ENCODE data around the gene TALDO1. TPM values are rescaled to one million over a fixed set of nuclear protein-coding genes. Genes with fewer than 3 reads are reported as not detected.

The TALDO1 gene
- total RNA-seq, 1 donor from 2014 or later: 270 TPM

- DNase-seq (ENCODE audit: low spot score): no peak
- Mint-ChIP-seq H3K4me1 (ENCODE audit: low read depth) (peaks cover 15% of the 10 kb centered on the region), H3K27ac (peak overlapping the region; percentile 81), H3K9me3 (no peaks in the 10 kb centered on the region), H3K36me3 (ENCODE audit: low read depth) (peaks cover 46% of the 10 kb centered on the region), H3K27me3 (ENCODE audit: low read depth) (no peaks in the 10 kb centered on the region), H3K4me3 (ENCODE audit: low read depth) (peak overlapping the region; percentile 90)
- intact Hi-C loops (cut with micrococcal nuclease): no loop called here
These were observed 64.4 kb downstream of the TALDO1 start for GRCh38 chr11:811446-812245.

- Mint-ChIP-seq H3K9me3 (no peaks in the 10 kb centered on the region), H3K4me3 (ENCODE audit: low read depth) (peak overlapping the region; percentile 37), H3K4me1 (ENCODE audit: low read depth) (peaks cover 15% of the 10 kb centered on the region), H3K27ac (peak overlapping the region; percentile 42), H3K36me3 (ENCODE audit: low read depth) (peaks cover 46% of the 10 kb centered on the region), H3K27me3 (ENCODE audit: low read depth) (no peaks in the 10 kb centered on the region)
- no peak for DNase-seq (ENCODE audit: low spot score)
- intact Hi-C loops (cut with micrococcal nuclease): no loop called here
These were observed 65.1 kb downstream of the TALDO1 start for GRCh38 chr11:812390-812789.

GRCh38 chr11:813072-813455, 65.8 kb downstream of the TALDO1 start:
- Mint-ChIP-seq H3K4me1 (ENCODE audit: low read depth) (peaks cover 12% of the 10 kb centered on the region), H3K27ac (peak overlapping the region; percentile 42), H3K4me3 (ENCODE audit: low read depth) (no peak overlapping the region), H3K27me3 (ENCODE audit: low read depth) (no peaks in the 10 kb centered on the region), H3K9me3 (no peaks in the 10 kb centered on the region), H3K36me3 (ENCODE audit: low read depth) (peaks cover 42% of the 10 kb centered on the region)
- DNase-seq (ENCODE audit: low spot score): no peak
- intact Hi-C loops (cut with micrococcal nuclease): no loop called here

GRCh38 chr11:813456-814096, 66.3 kb downstream of the TALDO1 start:
- intact Hi-C loops (cut with micrococcal nuclease): no loop called here
- Mint-ChIP-seq H3K36me3 (ENCODE audit: low read depth) (peaks cover 42% of the 10 kb centered on the region), H3K4me1 (ENCODE audit: low read depth) (peaks cover 13% of the 10 kb centered on the region), H3K27ac (no peak overlapping the region), H3K9me3 (no peaks in the 10 kb centered on the region), H3K4me3 (ENCODE audit: low read depth) (no peak overlapping the region), H3K27me3 (ENCODE audit: low read depth) (no peaks in the 10 kb centered on the region)
- no peak for DNase-seq (ENCODE audit: low spot score)

Other genes with a start within 250 kb of the TALDO1 start
- 126 and 127 TPM in 2 replicates for gene RNH1, start 240.2 kb upstream of the TALDO1 start, total RNA-seq
- 70.5 and 71.5 TPM in 2 replicates for gene HRAS, start 211.9 kb upstream of the TALDO1 start, total RNA-seq
- gene LRRC56, start 209.9 kb upstream of the TALDO1 start, total RNA-seq: 1.3 and 2.2 TPM in 2 replicates
- 1.1 and 1.3 TPM in 2 replicates for gene LMNTD2, start 186.7 kb upstream of the TALDO1 start, total RNA-seq
- gene RASSF7, start 186.5 kb upstream of the TALDO1 start, total RNA-seq: 19.6 and 20.3 TPM in 2 replicates
- 53.7 and 54.0 TPM in 2 replicates for gene PHRF1, start 171.0 kb upstream of the TALDO1 start, total RNA-seq
- gene IRF7, start 131.5 kb upstream of the TALDO1 start, total RNA-seq: 26.8 and 30.3 TPM in 2 replicates
- gene CDHR5, start 122.5 kb upstream of the TALDO1 start, total RNA-seq: not detected in 2 replicates
- gene SCT, start 120.3 kb upstream of the TALDO1 start, total RNA-seq: not detected in 2 replicates
- gene DRD4, start 110.2 kb upstream of the TALDO1 start, total RNA-seq: 0.18 and 0.30 TPM in 2 replicates
- gene DEAF1, start 52.2 kb upstream of the TALDO1 start, total RNA-seq: 61.2 and 72.0 TPM in 2 replicates
- gene TMEM80, start 51.6 kb upstream of the TALDO1 start, total RNA-seq: 11.4 and 13.0 TPM in 2 replicates
- gene EPS8L2, start 41.2 kb upstream of the TALDO1 start, total RNA-seq: 17.8 and 24.6 TPM in 2 replicates
- gene GATD1, start 30.0 kb downstream of the TALDO1 start, total RNA-seq: 68.0 and 75.2 TPM in 2 replicates
- gene CEND1, start 42.6 kb downstream of the TALDO1 start, total RNA-seq: 2.2 and 2.6 TPM in 2 replicates
- 58.7 and 64.5 TPM in 2 replicates for gene SLC25A22, start 50.8 kb downstream of the TALDO1 start, total RNA-seq
- gene PIDD1, start 57.8 kb downstream of the TALDO1 start, total RNA-seq: 27.3 and 27.6 TPM in 2 replicates
- gene RPLP2, start 62.5 kb downstream of the TALDO1 start, total RNA-seq: 2,210 and 2,217 TPM in 2 replicates
- gene PNPLA2, start 71.5 kb downstream of the TALDO1 start, total RNA-seq: 56.1 and 59.8 TPM in 2 replicates
- 4.9 and 5.1 TPM in 2 replicates for gene CRACR2B, start 80.5 kb downstream of the TALDO1 start, total RNA-seq
- gene CD151, start 85.5 kb downstream of the TALDO1 start, total RNA-seq: 95.7 and 106 TPM in 2 replicates
- gene POLR2L, start 95.1 kb downstream of the TALDO1 start, total RNA-seq: 101 and 111 TPM in 2 replicates
- 15.8 and 16.9 TPM in 2 replicates for gene TSPAN4, start 95.4 kb downstream of the TALDO1 start, total RNA-seq
- 89.0 and 96.0 TPM in 2 replicates for gene CHID1, start 163.3 kb downstream of the TALDO1 start, total RNA-seq
- 61.3 and 63.2 TPM in 2 replicates for gene AP2A2, start 178.4 kb downstream of the TALDO1 start, total RNA-seq

Measured in activated T-helper 2 cell treated with anti-CD3 and anti-CD28 coated beads, Interferon-gamma antibody, Interleukin-2, Interleukin-4, amounts not matched to agents 10 μg/mL and 5 μg/mL and 100 μg/mL, durations not matched to agents 14 hours and 24 hours and 36 hours (primary cell).